Activated CD8-positive, alpha-beta memory T cell treated with anti-CD3 and anti-CD28 coated beads, Interleukin-2, amount 50 U/mL, for 4 hours (primary cell): ENCODE data around the gene ZNF408.

Experiments
- DNase-seq: peaks from one replicate; pipeline ENCODE4 v3.0.0-alpha.2; 2020

The ZNF408 gene

DNA sequence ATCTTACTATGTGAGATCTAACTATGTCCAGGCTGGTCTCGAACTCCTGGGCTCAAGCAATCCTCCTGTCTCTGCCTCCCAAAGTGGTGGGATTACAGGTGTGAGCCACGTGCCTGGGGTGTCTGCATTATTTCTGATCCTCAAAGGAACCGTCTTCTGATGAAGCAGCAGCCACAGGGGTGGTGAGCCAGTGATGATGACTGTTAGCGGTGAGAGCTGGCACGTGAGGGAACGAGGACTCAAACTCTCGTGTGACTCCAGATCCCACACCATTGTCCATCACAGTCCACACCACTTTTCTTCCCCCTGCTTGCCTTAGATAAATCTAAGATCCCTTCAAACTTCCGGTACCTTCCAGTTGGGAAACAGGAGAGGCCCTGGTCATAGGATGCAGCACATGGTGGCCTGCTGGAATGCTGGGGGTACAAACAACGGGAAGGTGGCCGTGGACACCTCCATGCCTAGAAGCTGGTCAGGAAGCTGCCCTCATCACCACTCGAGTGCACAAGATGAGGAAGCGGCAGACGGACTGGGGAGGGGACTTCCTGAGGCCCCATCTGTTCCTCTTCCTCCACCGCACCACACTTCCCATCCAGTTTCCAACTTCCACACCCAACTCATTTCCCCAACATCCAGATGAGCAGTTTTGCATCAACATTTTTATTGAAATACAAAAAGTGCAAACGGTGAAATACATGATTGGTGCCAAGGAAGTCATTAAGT lies 24.2 kb upstream of the ZNF408 start:
- no peak for DNase-seq

- DNase-seq = no peak
These were observed 23.7 kb upstream of the ZNF408 start for GRCh38 chr11:46677169-46677568.

GRCh38 chr11:46677991-46678740 lies 22.7 kb upstream of the ZNF408 start:
- DNase-seq = no peak

DNA sequence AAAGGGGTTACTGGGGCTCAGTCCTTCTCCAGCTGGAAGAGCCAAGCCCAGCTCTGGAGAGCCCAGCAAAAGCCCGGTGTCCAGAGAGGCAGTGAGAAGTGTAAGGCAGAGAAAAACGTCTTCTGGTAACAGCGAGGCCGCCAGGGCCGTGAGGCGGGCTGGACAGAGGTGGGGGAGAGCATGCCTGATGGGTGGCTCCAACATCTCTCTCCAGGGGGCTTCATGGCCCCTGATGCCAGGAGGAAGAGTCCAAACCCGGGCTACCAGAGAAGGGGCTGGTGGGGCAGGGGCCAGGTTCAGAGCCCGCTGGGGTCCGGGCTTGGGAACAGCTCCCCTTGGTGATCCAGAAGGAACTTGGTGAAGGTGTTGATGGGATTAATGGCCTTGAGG lies 22.1 kb upstream of the ZNF408 start:
- no peak for DNase-seq

GRCh38 chr11:46679241-46680163 lies 21.3 kb upstream of the ZNF408 start:
- DNase-seq = no peak

DNA sequence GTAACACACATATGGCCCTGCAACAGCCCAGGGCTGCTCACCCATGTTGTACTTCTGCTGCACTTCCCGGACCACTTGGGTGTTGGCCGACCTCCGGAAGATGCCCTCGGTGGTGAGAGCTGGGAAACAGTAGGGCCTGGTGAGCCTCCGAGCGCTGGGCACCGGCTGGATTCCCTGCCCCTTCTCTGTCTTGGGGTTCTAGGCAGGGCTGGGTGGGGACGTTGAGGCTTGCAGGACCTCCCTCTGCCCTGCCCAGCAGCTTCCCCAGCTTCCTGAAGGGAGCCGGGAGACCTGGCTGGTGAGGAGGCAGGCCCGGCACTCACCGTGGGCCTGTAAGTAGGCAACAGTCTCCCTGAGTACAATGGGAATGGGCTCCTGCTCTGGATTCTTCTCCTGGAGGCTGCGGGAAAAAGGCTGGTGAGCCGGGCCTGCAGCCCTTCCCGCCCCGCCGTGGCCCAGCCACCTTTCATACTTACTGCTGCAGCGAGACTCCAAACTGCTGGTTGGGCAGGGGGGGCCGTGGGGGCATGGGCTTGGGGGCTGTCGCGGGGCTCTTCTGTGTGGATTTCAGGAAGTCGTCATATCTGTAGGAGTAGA lies 20.6 kb upstream of the ZNF408 start:
- DNase-seq = no peak

DNA sequence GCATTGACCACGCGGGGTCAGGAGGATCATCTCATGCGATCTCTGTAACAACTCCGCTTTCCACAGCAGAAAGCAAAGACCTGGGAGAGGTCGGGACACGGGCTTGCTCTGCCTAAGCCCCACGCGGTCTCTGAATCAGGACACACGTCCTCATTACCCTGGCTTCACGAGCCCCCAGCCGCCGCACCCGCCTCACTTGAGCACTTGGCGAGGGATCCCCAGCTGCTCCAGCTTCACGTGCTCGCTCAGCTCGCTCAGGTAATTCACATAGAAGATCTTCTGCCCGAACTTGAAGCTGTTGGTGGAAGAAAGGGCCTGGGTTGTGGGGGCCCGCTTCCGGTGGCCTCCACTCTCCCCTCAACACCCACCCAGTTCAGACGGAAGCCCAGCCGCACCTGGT lies 20.0 kb upstream of the ZNF408 start:
- no peak for DNase-seq

GRCh38 chr11:46681814-46682213 lies 19.0 kb upstream of the ZNF408 start:
- DNase-seq = no peak

DNA sequence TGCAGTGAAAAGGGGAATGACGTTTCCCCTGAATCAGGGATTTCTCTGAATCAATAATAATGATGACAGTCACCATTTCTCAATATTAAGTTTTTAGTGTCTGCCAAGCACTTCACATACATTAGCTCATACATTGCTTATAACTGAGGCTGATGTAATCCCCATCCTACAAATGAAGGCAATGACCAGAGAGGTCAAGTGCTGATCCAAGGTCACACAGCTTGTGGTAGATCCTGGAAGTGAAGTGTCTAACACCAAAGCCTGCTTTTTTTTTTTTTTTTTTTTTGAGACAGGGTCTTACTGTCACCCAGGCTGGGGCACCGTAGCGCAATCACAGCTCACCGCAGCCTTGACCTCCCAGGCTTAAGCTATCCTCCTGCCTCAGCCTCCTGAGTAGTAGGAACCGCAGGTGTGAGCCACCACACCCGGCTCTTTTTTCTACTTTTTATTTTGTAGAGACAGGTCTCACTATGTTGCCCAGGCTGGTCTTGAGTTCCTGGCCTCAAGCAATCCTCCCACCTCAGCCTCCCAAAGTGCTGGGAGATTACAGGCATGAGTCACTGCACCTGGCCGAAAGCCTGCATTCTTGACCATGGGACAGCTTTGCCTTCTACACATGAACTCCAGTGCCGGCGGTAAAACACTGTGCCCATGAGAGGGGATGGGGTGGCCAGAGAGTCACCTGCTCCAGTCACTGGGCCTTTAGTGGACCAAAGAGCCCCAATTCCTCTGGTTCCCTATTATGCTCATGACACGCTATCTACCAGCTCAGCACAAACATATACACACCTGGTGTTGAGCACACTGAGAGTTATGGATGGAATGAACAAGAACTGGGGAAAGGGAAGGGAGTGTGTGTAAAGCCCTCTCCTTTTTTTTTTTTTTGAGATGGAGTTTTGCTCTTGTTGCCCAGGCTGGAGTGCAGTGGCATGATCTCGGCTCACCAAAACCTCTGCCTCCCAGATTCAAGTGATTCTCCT lies 17.8 kb upstream of the ZNF408 start:
- no peak for DNase-seq

GRCh38 chr11:46684367-46684766 lies 16.5 kb upstream of the ZNF408 start:
- no peak for DNase-seq

DNA sequence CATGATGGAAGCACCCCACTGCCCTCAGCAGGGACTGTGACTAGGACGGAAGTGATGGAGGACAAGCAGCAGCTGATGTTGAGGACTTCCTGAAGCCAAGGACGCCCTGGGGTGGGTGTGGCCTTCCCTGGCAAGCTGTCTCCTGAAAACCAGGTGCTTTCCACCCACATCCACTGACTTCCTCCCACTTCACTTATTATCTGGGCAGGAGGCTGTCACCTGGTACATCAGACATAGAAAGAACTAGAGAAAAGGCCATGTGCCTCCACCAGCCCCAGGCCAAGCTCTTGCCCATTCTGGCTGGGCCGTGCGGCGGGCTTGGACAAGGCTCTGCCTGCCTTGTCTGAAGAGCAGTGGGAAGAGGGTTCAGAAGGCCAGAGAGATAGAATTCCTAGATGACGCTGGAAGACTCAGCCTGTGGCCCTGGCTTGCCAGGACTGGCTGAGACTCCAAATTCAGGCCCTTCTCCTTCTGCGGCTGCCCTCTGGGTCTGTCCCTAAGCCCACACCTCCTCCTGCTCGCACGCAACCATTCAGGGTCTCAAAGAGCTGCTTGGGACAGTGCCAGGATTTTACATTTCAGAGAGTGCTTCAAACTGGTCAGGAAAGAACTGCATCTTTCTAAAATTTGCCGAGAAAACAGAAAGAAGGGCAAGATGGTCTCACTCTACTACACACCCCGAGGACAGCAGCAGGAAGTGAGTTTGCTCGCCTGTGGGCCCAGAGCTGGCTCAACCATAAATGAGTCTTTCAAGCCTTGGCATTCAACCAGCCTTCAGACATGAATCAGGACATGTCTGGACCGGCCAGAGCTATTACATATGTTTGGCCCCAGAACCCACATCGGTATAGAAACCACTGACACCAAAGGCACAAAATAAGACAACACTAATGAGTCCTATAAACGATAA lies 13.7 kb upstream of the ZNF408 start:
- DNase-seq = no peak

DNA sequence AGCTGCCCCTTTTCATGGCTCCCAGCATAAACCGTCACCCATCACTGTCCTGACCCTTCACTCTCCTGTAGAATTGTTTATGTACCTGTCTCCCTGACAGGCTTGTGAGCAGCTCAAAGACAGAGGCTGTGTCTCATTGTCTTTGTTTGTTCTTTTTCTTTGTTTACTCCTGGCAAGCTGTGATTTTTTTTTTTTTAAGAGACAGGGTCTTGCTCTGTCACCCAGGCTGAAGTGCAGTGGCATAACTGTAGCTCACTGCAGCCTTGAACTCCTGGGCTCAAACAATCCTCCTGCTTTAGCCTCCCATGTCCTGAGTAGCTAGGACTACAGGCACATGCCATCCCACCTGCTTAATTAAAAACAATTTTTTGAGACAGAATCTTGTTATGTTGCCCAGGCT lies 10.1 kb upstream of the ZNF408 start:
- DNase-seq = no peak

DNA sequence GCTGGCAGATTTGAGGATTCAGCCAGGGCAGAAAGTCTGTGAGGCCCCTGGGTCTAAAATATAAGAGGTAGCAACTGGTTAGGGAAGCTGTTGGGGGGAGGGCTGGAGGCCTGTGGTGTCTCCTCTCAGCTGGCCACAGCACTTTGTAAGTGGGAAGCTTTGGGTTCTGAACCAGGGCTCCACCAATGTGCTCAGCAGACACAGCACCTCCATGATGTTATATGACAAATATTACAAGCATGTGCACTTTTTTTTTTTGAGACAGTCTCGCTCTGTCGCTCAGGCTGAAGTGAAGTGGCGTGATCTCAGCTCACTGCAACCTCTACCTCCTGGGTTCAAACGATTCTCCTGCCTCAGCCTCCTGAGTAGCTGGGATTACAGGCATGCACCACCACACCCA lies 8.4 kb upstream of the ZNF408 start:
- no peak for DNase-seq

DNA sequence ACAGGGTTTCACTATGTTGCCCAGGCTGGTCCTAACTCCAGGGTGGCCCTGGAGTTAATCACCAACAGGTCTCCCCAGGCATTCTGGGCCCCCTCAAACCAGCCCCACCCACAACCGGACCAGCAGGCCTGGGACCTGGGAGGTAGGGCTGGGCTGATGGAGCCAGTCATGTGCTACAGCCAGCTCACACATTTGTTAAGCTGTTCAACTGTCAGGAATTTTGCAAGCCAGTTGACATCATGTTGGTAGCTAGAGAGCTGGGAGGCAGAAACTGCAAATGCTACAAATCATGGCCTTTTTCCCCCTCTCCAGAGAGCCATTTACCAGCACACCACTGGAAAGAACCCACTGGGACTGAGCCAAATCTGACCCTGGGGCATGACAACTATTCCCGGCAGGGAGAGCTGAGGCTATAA lies 7.2 kb upstream of the ZNF408 start:
- DNase-seq = no peak

GRCh38 chr11:46694072-46694471 lies 6.8 kb upstream of the ZNF408 start:
- DNase-seq = no peak

GRCh38 chr11:46694607-46695006 lies 6.2 kb upstream of the ZNF408 start:
- DNase-seq = no peak

DNA sequence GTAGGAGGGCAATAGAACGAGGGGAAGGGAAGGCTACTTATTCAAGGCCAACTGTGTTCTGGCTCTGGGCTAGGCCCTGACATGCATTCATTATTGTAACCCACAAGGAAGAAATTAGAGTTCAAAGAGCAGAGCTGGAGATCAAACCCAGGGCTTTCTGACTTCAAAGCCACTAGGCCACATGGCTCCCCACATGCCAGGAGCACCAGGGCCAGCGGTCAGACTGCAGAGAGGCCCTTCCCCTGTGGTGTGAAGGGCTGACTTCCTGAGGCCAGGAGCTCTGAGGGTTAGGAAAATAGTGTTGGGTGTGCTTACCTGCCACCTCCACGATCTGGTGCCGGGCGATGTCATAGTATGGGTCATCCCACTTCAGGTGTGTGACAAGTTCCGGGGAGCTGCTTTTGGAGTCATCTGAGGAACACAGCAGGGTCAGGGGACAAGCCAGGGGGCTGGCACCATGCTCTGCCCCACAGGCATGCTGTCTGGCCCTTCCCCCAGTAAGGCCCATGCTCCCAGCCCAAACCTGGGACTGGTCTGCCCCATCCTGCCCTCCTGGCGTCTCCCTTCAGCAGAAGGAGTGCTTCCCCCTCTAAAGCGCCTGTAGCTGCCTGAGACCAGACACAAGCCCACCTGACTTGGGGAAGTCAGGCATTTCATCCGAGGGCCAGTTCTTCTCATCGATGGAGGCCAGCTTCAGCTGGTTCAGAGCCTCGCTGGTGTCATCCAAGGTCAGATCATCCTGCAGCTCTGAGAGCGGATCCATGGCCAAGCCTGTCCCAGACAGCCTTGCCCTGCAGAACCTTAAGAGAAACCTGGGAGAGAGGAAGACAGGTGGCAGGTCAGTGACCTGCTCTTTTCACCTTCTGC lies 5.3 kb upstream of the ZNF408 start:
- DNase-seq = no peak

DNA sequence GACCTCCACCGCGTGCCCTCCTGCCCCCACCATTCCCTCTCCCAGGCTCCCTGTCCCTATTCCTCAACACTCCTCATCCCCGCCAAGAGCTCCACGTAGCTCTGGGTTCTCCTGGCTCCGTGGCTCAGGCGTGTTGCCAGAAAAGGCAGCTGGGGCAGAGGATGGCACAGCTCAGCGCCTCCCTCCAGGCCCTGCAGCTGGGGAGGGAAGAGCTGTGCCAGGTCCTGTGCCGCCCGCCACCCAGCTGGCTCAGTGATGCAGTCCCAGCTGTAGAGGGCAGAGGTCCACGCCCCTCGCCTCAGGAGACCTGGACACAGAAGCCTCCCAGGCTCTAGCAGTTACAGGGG lies 4.6 kb upstream of the ZNF408 start:
- no peak for DNase-seq

DNA sequence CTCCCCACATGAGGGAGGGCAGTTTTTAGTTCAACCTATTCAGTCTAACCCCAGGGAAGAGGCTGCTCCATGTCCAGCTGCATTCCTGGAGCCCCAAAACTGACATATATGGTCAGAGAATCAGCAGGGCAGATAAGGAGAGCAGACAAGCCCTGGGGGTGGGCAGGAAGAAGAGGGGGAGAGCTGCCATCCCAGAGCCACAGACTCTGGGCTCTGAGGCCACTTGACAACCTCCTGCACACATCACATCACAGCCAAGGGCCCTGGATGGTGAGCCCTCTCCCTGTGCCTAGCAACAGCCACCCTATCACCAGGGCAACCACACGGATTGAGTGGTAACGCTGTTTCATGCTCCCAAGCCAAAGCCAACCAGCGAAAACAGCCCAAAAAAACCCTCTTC lies 3.5 kb upstream of the ZNF408 start:
- no peak for DNase-seq

DNA sequence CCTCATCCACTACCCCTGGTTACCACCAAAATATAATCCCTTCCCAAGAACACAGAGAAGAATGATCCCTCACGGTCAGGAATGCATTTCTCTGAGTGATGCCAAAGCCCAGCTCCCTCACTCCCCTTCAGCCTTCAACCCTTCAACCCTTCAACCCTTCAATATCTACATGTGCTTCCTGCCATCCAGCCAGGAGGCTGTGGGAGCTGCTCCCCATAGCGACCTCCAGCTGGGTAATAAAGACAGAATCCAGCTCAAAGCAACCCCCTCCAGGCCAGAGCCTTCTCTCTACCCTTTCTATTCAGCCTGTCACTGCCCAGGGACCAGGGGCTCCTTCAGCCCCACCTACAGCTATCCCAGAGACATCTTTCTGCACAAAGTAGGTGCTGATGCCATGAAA lies 3.1 kb upstream of the ZNF408 start:
- no peak for DNase-seq
